HUES48 (cell line): Measurements from ENCODE around the gene ZNF362.

Source experiments
- H3K27ac ChIP-seq: one replicate; pipeline ENCODE4 v1.7.0; 2013; ENCODE audit warnings: low read depth, low read length, inconsistent platforms
- H3K27me3 ChIP-seq: 2 replicates; pipeline ENCODE4 v1.6.1; 2013; ENCODE audit warnings: mild to moderate bottlenecking, low read length; ENCODE audit not compliant: control insufficient read depth, insufficient read depth
- H3K36me3 ChIP-seq: 2 replicates; pipeline ENCODE4 v1.6.1; 2013; ENCODE audit warnings: low read length; ENCODE audit not compliant: control insufficient read depth, insufficient read depth
- H3K4me1 ChIP-seq: 2 replicates; pipeline ENCODE4 v1.6.1; 2013; ENCODE audit warnings: mild to moderate bottlenecking, low read length; ENCODE audit not compliant: control insufficient read depth, insufficient read depth
- H3K4me3 ChIP-seq: 2 replicates; pipeline ENCODE4 v1.5.1; 2013; ENCODE audit warnings: mild to moderate bottlenecking, low read depth, low read length
- H3K9ac ChIP-seq: 2 replicates; pipeline ENCODE4 v1.6.1; 2013; ENCODE audit warnings: mild to moderate bottlenecking, low read depth, low read length, moderate library complexity
- H3K9me3 ChIP-seq: 2 replicates; pipeline ENCODE4 v1.6.1; 2013; ENCODE audit warnings: low read length; ENCODE audit not compliant: control insufficient read depth, insufficient read depth

ZNF362 gene

GRCh38 chr1:33274446-33274845, 18.2 kb downstream of the ZNF362 start:
- no peak overlapping the region for H3K4me3 ChIP-seq
- no peak overlapping the region for H3K9ac ChIP-seq
- peaks cover 29% of the 10 kb centered on the region for H3K36me3 ChIP-seq
- H3K9me3 ChIP-seq: no peaks in the 10 kb centered on the region
- peaks cover 8% of the 10 kb centered on the region; the same call in 1 of the 2 replicates for H3K4me1 ChIP-seq
- H3K27me3 ChIP-seq: no peaks in the 10 kb centered on the region
- no peak overlapping the region for H3K27ac ChIP-seq

GRCh38 chr1:33275195-33275594, 18.9 kb downstream of the ZNF362 start:
- Histone ChIP-seq H3K4me3 (no peak overlapping the region), H3K27ac (no peak overlapping the region), H3K36me3 (peaks cover 28% of the 10 kb centered on the region), H3K4me1 (peaks cover 8% of the 10 kb centered on the region; the same call in 1 of the 2 replicates), H3K9ac (no peak overlapping the region), H3K9me3 (no peaks in the 10 kb centered on the region), H3K27me3 (no peaks in the 10 kb centered on the region)

- Histone ChIP-seq H3K36me3 (peaks cover 27% of the 10 kb centered on the region), H3K4me3 (no peak overlapping the region), H3K27ac (no peak overlapping the region), H3K9ac (no peak overlapping the region), H3K4me1 (peaks cover 8% of the 10 kb centered on the region; the same call in 1 of the 2 replicates), H3K27me3 (no peaks in the 10 kb centered on the region), H3K9me3 (no peaks in the 10 kb centered on the region)
Observed at GRCh38 chr1:33275706-33276572, 19.6 kb downstream of the ZNF362 start.

GRCh38 chr1:33276573-33277298, 20.4 kb downstream of the ZNF362 start:
- Histone ChIP-seq H3K4me3 (no peak overlapping the region), H3K9ac (no peak overlapping the region), H3K27me3 (no peaks in the 10 kb centered on the region), H3K9me3 (no peaks in the 10 kb centered on the region), H3K36me3 (peaks cover 35% of the 10 kb centered on the region), H3K4me1 (peaks cover 8% of the 10 kb centered on the region; the same call in 1 of the 2 replicates), H3K27ac (no peak overlapping the region)

GRCh38 chr1:33277488-33278084, 21.3 kb downstream of the ZNF362 start:
- H3K4me1 ChIP-seq: peaks cover 8% of the 10 kb centered on the region; the same call in 1 of the 2 replicates
- peaks cover 42% of the 10 kb centered on the region for H3K36me3 ChIP-seq
- H3K9ac ChIP-seq: no peak overlapping the region
- H3K27me3 ChIP-seq: no peaks in the 10 kb centered on the region
- no peaks in the 10 kb centered on the region for H3K9me3 ChIP-seq
- no peak overlapping the region for H3K27ac ChIP-seq
- no peak overlapping the region for H3K4me3 ChIP-seq

GRCh38 chr1:33280091-33280661, 23.9 kb downstream of the ZNF362 start:
- H3K27ac ChIP-seq: no peak overlapping the region
- no peaks in the 10 kb centered on the region for H3K27me3 ChIP-seq
- H3K36me3 ChIP-seq: peaks cover 63% of the 10 kb centered on the region
- H3K4me3 ChIP-seq: no peak overlapping the region
- H3K9ac ChIP-seq: no peak overlapping the region
- no peaks in the 10 kb centered on the region for H3K4me1 ChIP-seq
- H3K9me3 ChIP-seq: no peaks in the 10 kb centered on the region

- no peaks in the 10 kb centered on the region for H3K27me3 ChIP-seq
- no peak overlapping the region for H3K9ac ChIP-seq
- no peaks in the 10 kb centered on the region for H3K9me3 ChIP-seq
- no peaks in the 10 kb centered on the region for H3K4me1 ChIP-seq
- no peak overlapping the region for H3K27ac ChIP-seq
- no peak overlapping the region for H3K4me3 ChIP-seq
- peaks cover 66% of the 10 kb centered on the region for H3K36me3 ChIP-seq
Observed at GRCh38 chr1:33281554-33282303, 25.4 kb downstream of the ZNF362 start.

GRCh38 chr1:33282791-33283190, 26.5 kb downstream of the ZNF362 start:
- no peaks in the 10 kb centered on the region for H3K4me1 ChIP-seq
- no peak overlapping the region for H3K9ac ChIP-seq
- no peak overlapping the region for H3K4me3 ChIP-seq
- H3K27ac ChIP-seq: no peak overlapping the region
- no peaks in the 10 kb centered on the region for H3K9me3 ChIP-seq
- H3K36me3 ChIP-seq: peaks cover 65% of the 10 kb centered on the region
- no peaks in the 10 kb centered on the region for H3K27me3 ChIP-seq

- Histone ChIP-seq H3K9me3 (no peaks in the 10 kb centered on the region), H3K4me1 (no peaks in the 10 kb centered on the region), H3K27me3 (no peaks in the 10 kb centered on the region), H3K36me3 (peaks cover 59% of the 10 kb centered on the region), H3K27ac (no peak overlapping the region), H3K9ac (no peak overlapping the region), H3K4me3 (no peak overlapping the region)
Observed at GRCh38 chr1:33284049-33284448, 27.8 kb downstream of the ZNF362 start.

- Histone ChIP-seq H3K27ac (no peak overlapping the region), H3K4me3 (no peak overlapping the region), H3K4me1 (no peaks in the 10 kb centered on the region), H3K9ac (no peak overlapping the region), H3K27me3 (no peaks in the 10 kb centered on the region), H3K36me3 (peaks cover 52% of the 10 kb centered on the region), H3K9me3 (no peaks in the 10 kb centered on the region)
Observed at GRCh38 chr1:33286451-33287185, 30.3 kb downstream of the ZNF362 start.
